A549 (cell line): Measurements from ENCODE around the gene CPA5. TPM values are rescaled to one million over a fixed set of nuclear protein-coding genes. Genes with fewer than 3 reads are reported as not detected.
A peak's percentile ranks its signal among the peaks of the same experiment; 100 is the strongest.

ENCODE experiments used
- ATAC-seq, 2 experiments: fragments of 200-7000 bp in 1 of 2; fragments of >200 bp in 1 of 2; cut with Nextera tagmentation in 1 of 2; cut with Tn5 transposase in 1 of 2; 3 replicates each; pipeline versions ENCODE4 v1.8.0 to v1.9.1; 2018 to 2020; ENCODE audit warnings: mild to moderate bottlenecking in 1 of 2, moderate library complexity in 1 of 2
- CTCF ChIA-PET: fragments of 300-600 bp; sonication (Branson Sonifier 250); formaldehyde crosslinking; extraction: SDS; loops from one replicate; lab custom pipeline; 2021; ENCODE audit warnings: antibody characterized with exemption, inconsistent platforms; lab: Yijun Ruan, JAX
- POLR2A ChIA-PET: fragments of 350-600 bp; formaldehyde crosslinking; extraction: SDS; loops from one replicate; lab custom pipeline; 2021; ENCODE audit warnings: antibody characterized with exemption, inconsistent platforms; lab: Yijun Ruan, JAX
- DNase-seq, 2 experiments: peaks; one replicate each; pipeline versions ENCODE4 v3.0.0 to v3.0.0-alpha.2; 2011 to 2016; ENCODE audit warnings: low read depth in 1 of 2, low spot score in 1 of 2
- FAIRE-seq: peaks from 2 replicates; lab custom pipeline; 2011; peaks lifted over from hg19 to GRCh38; lab: Jason Lieb, UNC
- H3K27ac ChIP-seq, 2 experiments: fragments of >200 bp; sonication (Bioruptor Twin); formaldehyde crosslinking; 3 replicates each; pipeline ENCODE4 v1.5.1; 2016 to 2017
- H3K4me1 ChIP-seq: fragments of >200 bp; sonication (Bioruptor Twin); formaldehyde crosslinking; 3 replicates; pipeline ENCODE4 v1.6.1; 2016
- H3K4me2 ChIP-seq: fragments of >200 bp; sonication (Bioruptor Twin); formaldehyde crosslinking; 3 replicates; pipeline ENCODE4 v1.6.1; 2016
- H3K4me3 ChIP-seq: fragments of >200 bp; sonication (Bioruptor Twin); formaldehyde crosslinking; 3 replicates; pipeline ENCODE4 v1.5.1; 2016
- H3K9me3 ChIP-seq: fragments of >200 bp; sonication (Bioruptor Twin); formaldehyde crosslinking; 3 replicates; pipeline ENCODE4 v1.6.1; 2016
- BCL3 ChIP-seq: fragments of >200 bp; sonication (Bioruptor Twin); formaldehyde crosslinking; IDR thresholded peaks from 3 replicates; pipeline ENCODE4 v1.6.1; 2016
- CEBPB ChIP-seq, 2 experiments: fragments of >200 bp in 1 of 2; sonication (Bioruptor Twin) in 1 of 2; formaldehyde crosslinking in 1 of 2; IDR thresholded peaks; 2 replicates each; pipeline ENCODE4 v1.6.1; 2012 to 2016
- CHD2 ChIP-seq: fragments of 150-350 bp; IDR thresholded peaks from 2 replicates; pipeline ENCODE4 v1.6.1; 2014; ENCODE audit warnings: low read length; ENCODE audit not compliant: partially characterized antibody
- CHD4 ChIP-seq: fragments of 200-600 bp; sonication (generic); IDR thresholded peaks from 2 replicates; pipeline ENCODE4 v1.6.1; 2016; ENCODE audit warnings: antibody characterized with exemption, mild to moderate bottlenecking, borderline replicate concordance
- E2F6 ChIP-seq: IDR thresholded peaks from 2 replicates; pipeline ENCODE4 v1.6.1; 2012; ENCODE audit warnings: low read depth, borderline replicate concordance
- EHF ChIP-seq: fragments of 250-450 bp; sonication (Bioruptor Pico); IDR thresholded peaks from 2 replicates; pipeline ENCODE4 v1.5.0; 2020; ENCODE audit warnings: mild to moderate bottlenecking
- ELK1 ChIP-seq: fragments of 150-350 bp; IDR thresholded peaks from 2 replicates; pipeline ENCODE4 v1.6.1; 2014; ENCODE audit warnings: low read depth, mild to moderate bottlenecking, low read length
- EP300 ChIP-seq, 2 experiments: fragments of >200 bp; sonication (Bioruptor Twin); formaldehyde crosslinking; IDR thresholded peaks; 2 replicates in 1 of 2; 3 replicates in 1 of 2; pipeline ENCODE4 v1.6.1; 2016 to 2017
- FOSL2 ChIP-seq, 2 experiments: fragments of 450-650 bp in 1 of 2; fragments of >200 bp in 1 of 2; sonication (Bioruptor Twin) in 1 of 2; formaldehyde crosslinking; IDR thresholded peaks; 2 replicates each; pipeline versions ENCODE4 v1.5.0 to v1.6.1; 2016 to 2020; ENCODE audit warnings: mild to moderate bottlenecking in 1 of 2, moderate library complexity in 1 of 2
- KDM5A ChIP-seq: fragments of 200-600 bp; sonication (generic); IDR thresholded peaks from 2 replicates; pipeline ENCODE4 v1.6.1; 2016; ENCODE audit warnings: antibody characterized with exemption, mild to moderate bottlenecking
- MAZ ChIP-seq: fragments of 150-350 bp; IDR thresholded peaks from 2 replicates; pipeline ENCODE4 v1.6.1; 2014; ENCODE audit warnings: antibody characterized with exemption, low read depth, low read length, borderline replicate concordance
- REST ChIP-seq: fragments of 200-600 bp; sonication (generic); IDR thresholded peaks from 2 replicates; pipeline ENCODE4 v1.6.1; 2016; ENCODE audit warnings: antibody characterized with exemption, mild to moderate bottlenecking, moderate library complexity
- RFX5 ChIP-seq: fragments of 450-650 bp; IDR thresholded peaks from 2 replicates; pipeline ENCODE4 v1.7.1; 2014; ENCODE audit warnings: antibody characterized with exemption, mild to moderate bottlenecking, moderate library complexity
- SREBF2 ChIP-seq: fragments of 450-650 bp; IDR thresholded peaks from 2 replicates; pipeline ENCODE4 v1.6.1; 2014; ENCODE audit warnings: mild to moderate bottlenecking, moderate library complexity
- TFCP2L1 ChIP-seq: fragments of 250-450 bp; sonication (Bioruptor Pico); IDR thresholded peaks from 2 replicates; pipeline ENCODE4 v1.5.0; 2021; ENCODE audit warnings: mild to moderate bottlenecking
- ZFP36 ChIP-seq: fragments of 450-650 bp; IDR thresholded peaks from 2 replicates; pipeline ENCODE4 v1.6.1; 2014; ENCODE audit warnings: borderline replicate concordance; ENCODE audit not compliant: partially characterized antibody
- WGBS: methylation state at CpG from one replicate; pipeline ENCODE4 v1.1.6; 2017; ENCODE audit errors: missing lambda C conversion rate; 5-methylcytosine and 5-hydroxymethylcytosine counted together
- polyA plus RNA-seq, 4 experiments: library from polyadenylated mRNA; depleted of rRNA in 3 of 4; stranded (reverse); fragments of >200 nt; fragmentation: RNase III in 1 of 4; extraction: RNeasy Plus Mini Kit Qiagen cat#74134 plus additional on column Dnase treatment in 1 of 4; gene quantifications; 2 replicates in 3 of 4; 3 replicates in 1 of 4; pipeline ENCODE4 v1.2.3, GENCODE V29; 2011 to 2017

The CPA5 gene
- polyA plus RNA-seq, 2 of the 4 experiments (the other 2 are of a cell fraction), result not detected

GRCh38 chr7:130350945-130351790 lies 6.6 kb downstream of the CPA5 start:
- Histone ChIP-seq H3K27ac (no peak overlapping the region), H3K4me3 (no peak overlapping the region), H3K4me2 (no peak overlapping the region), H3K9me3 (no peaks in the 10 kb centered on the region), H3K4me1 (peaks cover 15% of the 10 kb centered on the region)
- DNase-seq (no peak), ATAC-seq (no peak), FAIRE-seq (no peak)
- TF ChIP-seq RFX5 (no peak), ELK1 (no peak), REST (no peak), KDM5A (no peak), ZFP36 (no peak)
- POLR2A ChIA-PET, result no interaction called here
- CTCF ChIA-PET, result interaction anchor here (1.1 kb wide), 1 partner anchor 19 kb away, joined by 3 read pairs; no protein-coding TSS in a partner anchor
- 84% methylated on average over 20 of the region's 20 CpGs for WGBS

GRCh38 chr7:130351791-130352090 lies 7.1 kb downstream of the CPA5 start:
- H3K4me1 ChIP-seq, result peaks cover 21% of the 10 kb centered on the region
- no peaks in the 10 kb centered on the region for H3K9me3 ChIP-seq
- H3K4me2 ChIP-seq, result no peak overlapping the region
- DNase-seq (no peak), ATAC-seq (no peak), FAIRE-seq (no peak)
- TF ChIP-seq KDM5A, result no peak
- TF ChIP-seq CHD2, result no peak
- no peak for TF ChIP-seq EP300 (IDR thresholded peaks at IDR 0.05)
- H3K4me3 ChIP-seq, result no peak overlapping the region
- CTCF ChIA-PET, result no interaction called here
- POLR2A ChIA-PET, result no interaction called here
- WGBS, result 79% methylated on average over 6 of the region's 6 CpGs
- H3K27ac ChIP-seq, result no peak overlapping the region; a peak in 1 of 6 replicates

GRCh38 chr7:130352194-130353074 lies 7.8 kb downstream of the CPA5 start:
- H3K4me3 ChIP-seq, result no peak overlapping the region
- ATAC-seq (no peak), DNase-seq (no peak), FAIRE-seq (no peak)
- peak overlapping the region in 1 of 2 experiments; percentile 50; a peak in 3 of 6 replicates for H3K27ac ChIP-seq
- ChIA-PET POLR2A (interaction anchor here (0.6 kb wide), 1 partner anchor 387 kb away, joined by 3 read pairs; no protein-coding TSS in a partner anchor), CTCF (no interaction called here)
- TF ChIP-seq MAZ (no peak), CHD2 (no peak), FOSL2 (IDR thresholded peaks at IDR 0.05) (0 out of 2 replicates have a peak, but pooled peaks have one; percentile 33), FOSL2 (CRISPR knock-in tag; IDR thresholded peaks at IDR 0.05) (peak; percentile 64), SREBF2 (no peak), TFCP2L1 (CRISPR knock-in tag) (no peak), CHD4 (no peak), BCL3 (no peak), E2F6 (no peak), CEBPB (IDR thresholded peaks at IDR 0.05) (peak; percentile 71 to 77; a peak in 3 of 4 replicates), EHF (CRISPR knock-in tag) (no peak)
- 68% methylated on average over 20 of the region's 20 CpGs for WGBS
- no peaks in the 10 kb centered on the region for H3K9me3 ChIP-seq
- peaks cover 28% of the 10 kb centered on the region for H3K4me1 ChIP-seq
- H3K4me2 ChIP-seq, result peak overlapping the region; percentile 68
